Calu3 (cell line): ENCODE measurements around the gene APH1B. TPM values are rescaled to one million over a fixed set of nuclear protein-coding genes. Genes with fewer than 3 reads are reported as not detected.

ENCODE experiments used
- BruUV-seq: library from RNA; stranded (reverse); fragments of 400-500 nt; replicated peaks from 2 replicates; lab custom pipeline; 2021; lab: Mats Ljungman, UMichigan
- CTCF ChIA-PET: fragments of 300-600 bp; sonication (Branson Sonifier 250); formaldehyde crosslinking; loops from one replicate; lab custom pipeline; 2022; ENCODE audit warnings: antibody characterized with exemption; lab: Charles Lee
- DNase-seq: peaks from one replicate; pipeline ENCODE4 v3.0.0; 2022
- H3K27ac Mint-ChIP-seq: one replicate; pipeline ENCODE4 v1.8.0; 2022; ENCODE audit warnings: mixed read lengths; ENCODE audit not compliant: unreplicated experiment
- H3K27me3 Mint-ChIP-seq: one replicate; pipeline ENCODE4 v1.8.0; 2022; ENCODE audit warnings: mixed read lengths; ENCODE audit not compliant: unreplicated experiment
- H3K36me3 Mint-ChIP-seq: one replicate; pipeline ENCODE4 v1.8.0; 2022; ENCODE audit warnings: mild to moderate bottlenecking, moderate library complexity, mixed read lengths; ENCODE audit not compliant: insufficient read depth, unreplicated experiment
- H3K4me1 Mint-ChIP-seq: one replicate; pipeline ENCODE4 v1.8.0; 2022; ENCODE audit warnings: mild to moderate bottlenecking, low read depth, mixed read lengths; ENCODE audit not compliant: unreplicated experiment
- H3K4me3 Mint-ChIP-seq: one replicate; pipeline ENCODE4 v1.8.0; 2022; ENCODE audit warnings: mild to moderate bottlenecking, low read depth, moderate library complexity, mixed read lengths; ENCODE audit not compliant: unreplicated experiment
- H3K9me3 Mint-ChIP-seq: one replicate; pipeline ENCODE4 v1.8.0; 2022; ENCODE audit warnings: low read depth, mixed read lengths; ENCODE audit not compliant: unreplicated experiment
- CTCF ChIP-seq: fragments of 200-600 bp; IDR thresholded peaks from one replicate; pipeline ENCODE4 v1.8.0; 2022; ENCODE audit warnings: antibody characterized with exemption; ENCODE audit not compliant: unreplicated experiment
- intact Hi-C: fragments of 100-400 bp; cut with micrococcal nuclease; formaldehyde crosslinking; loops from one replicate; pipeline ENCODE4 v1.10.0; 2022; ENCODE audit not compliant: unreplicated experiment
- total RNA-seq: library from RNA; stranded (reverse); gene quantifications from 2 replicates; pipeline ENCODE4 v1.2.3, GENCODE V29; 2022

The APH1B gene
- total RNA-seq, 1 experiment from 2014 or later, result 11.4 TPM

GRCh38 chr15:63244976-63245645, 32.3 kb upstream of the APH1B start:
- H3K4me1 Mint-ChIP-seq, result peaks cover 10% of the 10 kb centered on the region
- intact Hi-C loops, result no loop called here
- H3K36me3 Mint-ChIP-seq, result no peaks in the 10 kb centered on the region
- no peak overlapping the region for H3K27ac Mint-ChIP-seq
- H3K9me3 Mint-ChIP-seq, result no peaks in the 10 kb centered on the region
- no TSS peak for BruUV-seq
- TF ChIP-seq CTCF, result no peak
- no peak overlapping the region for H3K4me3 Mint-ChIP-seq
- CTCF ChIA-PET, result interaction anchor here (0.6 kb wide), 1 partner anchor 621 kb away, joined by 3 read pairs; no protein-coding TSS in a partner anchor
- DNase-seq, result no peak
- no peaks in the 10 kb centered on the region for H3K27me3 Mint-ChIP-seq

- peaks cover 10% of the 10 kb centered on the region for H3K4me1 Mint-ChIP-seq
- H3K9me3 Mint-ChIP-seq, result no peaks in the 10 kb centered on the region
- no peak overlapping the region for H3K27ac Mint-ChIP-seq
- no peak overlapping the region for H3K4me3 Mint-ChIP-seq
- no peaks in the 10 kb centered on the region for H3K36me3 Mint-ChIP-seq
- DNase-seq, result no peak
- BruUV-seq, result no TSS peak
- H3K27me3 Mint-ChIP-seq, result no peaks in the 10 kb centered on the region
- intact Hi-C loops, result no loop called here
- TF ChIP-seq CTCF, result no peak
- CTCF ChIA-PET, result interaction anchor here (0.6 kb wide), 1 partner anchor 30 kb away, joined by 3 read pairs; the partner anchor contains the start of gene APH1B
Observed at GRCh38 chr15:63246691-63247469, 30.5 kb upstream of the APH1B start.

GRCh38 chr15:63250312-63250965, 27.0 kb upstream of the APH1B start:
- Mint-ChIP-seq H3K27ac (no peak overlapping the region), H3K36me3 (no peaks in the 10 kb centered on the region), H3K9me3 (no peaks in the 10 kb centered on the region), H3K27me3 (no peaks in the 10 kb centered on the region), H3K4me3 (no peak overlapping the region), H3K4me1 (peaks cover 11% of the 10 kb centered on the region)
- CTCF ChIA-PET, result no interaction called here
- intact Hi-C loops, result no loop called here
- DNase-seq, result no peak
- BruUV-seq, result no TSS peak
- TF ChIP-seq CTCF, result no peak

- H3K27me3 Mint-ChIP-seq, result no peaks in the 10 kb centered on the region
- H3K4me3 Mint-ChIP-seq, result no peak overlapping the region
- no peaks in the 10 kb centered on the region for H3K9me3 Mint-ChIP-seq
- DNase-seq, result no peak
- BruUV-seq, result no TSS peak
- intact Hi-C loops, result no loop called here
- no peak overlapping the region for H3K27ac Mint-ChIP-seq
- H3K36me3 Mint-ChIP-seq, result no peaks in the 10 kb centered on the region
- CTCF ChIA-PET, result no interaction called here
- TF ChIP-seq CTCF, result no peak
- peaks cover 24% of the 10 kb centered on the region for H3K4me1 Mint-ChIP-seq
Observed at GRCh38 chr15:63251701-63252100, 25.7 kb upstream of the APH1B start.
